ENCODE data around the gene ROR1.

The ROR1 gene

GRCh38 chr1:63748046-63748580 is 25.7 kb upstream of the ROR1 start:
- Mint-ChIP-seq H3K4me1 (peaks cover 2% of the 10 kb centered on the region), H3K9me3 (no peaks in the 10 kb centered on the region), H3K36me3 (ENCODE audit: low read depth) (no peaks in the 10 kb centered on the region), H3K27me3 (peaks cover 2% of the 10 kb centered on the region), H3K27ac (no peak overlapping the region), H3K4me3 (no peak overlapping the region)
- ATAC-seq, result no peak
- no peak for DNase-seq

DNA sequence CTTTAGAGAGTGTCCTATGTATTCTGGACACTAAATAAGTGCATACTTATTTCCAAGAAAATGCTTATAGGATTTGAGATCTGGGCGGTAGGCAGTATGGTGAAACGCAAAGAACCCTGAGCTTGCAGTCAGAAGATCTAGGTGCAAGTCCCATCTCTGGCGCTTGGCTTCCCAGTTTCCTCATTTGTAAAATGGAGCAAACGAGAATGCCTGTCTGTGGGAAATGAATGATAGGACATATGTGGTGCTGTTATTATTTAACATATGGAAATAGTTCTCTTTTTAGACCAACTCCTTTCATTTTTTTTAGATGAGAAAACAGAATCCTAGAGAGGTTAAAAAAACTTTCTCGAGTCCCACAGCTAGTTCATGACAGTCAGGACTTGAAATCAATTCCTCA is 25.2 kb upstream of the ROR1 start:
- ATAC-seq (no peak), DNase-seq (no peak)
- Mint-ChIP-seq H3K27me3 (peaks cover 2% of the 10 kb centered on the region), H3K27ac (no peak overlapping the region), H3K9me3 (no peaks in the 10 kb centered on the region), H3K4me3 (no peak overlapping the region), H3K36me3 (ENCODE audit: low read depth) (no peaks in the 10 kb centered on the region), H3K4me1 (peaks cover 2% of the 10 kb centered on the region)

DNA sequence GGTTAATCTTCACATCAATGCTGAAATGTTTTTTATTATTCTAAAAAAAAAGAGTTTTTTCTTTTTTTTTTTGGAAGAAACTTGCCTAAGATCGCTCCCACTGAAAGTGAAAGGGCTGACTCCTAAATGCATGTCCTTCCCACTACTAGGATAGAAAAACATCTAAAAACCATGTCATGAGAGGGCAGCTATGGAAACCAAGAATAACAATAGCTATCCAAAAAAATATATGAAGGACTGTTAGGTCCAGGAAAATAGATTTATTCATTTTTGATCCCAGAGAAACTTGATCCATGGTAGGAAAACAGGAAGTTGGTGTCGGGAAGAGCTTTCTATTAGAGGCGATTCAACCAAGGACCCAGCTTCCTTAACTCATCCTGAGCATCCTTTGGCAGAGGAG is 23.1 kb upstream of the ROR1 start:
- H3K4me3 Mint-ChIP-seq, result no peak overlapping the region
- no peak for DNase-seq
- ATAC-seq, result no peak
- no peaks in the 10 kb centered on the region for H3K9me3 Mint-ChIP-seq
- peaks cover 2% of the 10 kb centered on the region for H3K4me1 Mint-ChIP-seq
- H3K27me3 Mint-ChIP-seq, result peaks cover 2% of the 10 kb centered on the region
- no peak overlapping the region for H3K27ac Mint-ChIP-seq
- no peaks in the 10 kb centered on the region for H3K36me3 Mint-ChIP-seq (ENCODE audit: low read depth)

DNA sequence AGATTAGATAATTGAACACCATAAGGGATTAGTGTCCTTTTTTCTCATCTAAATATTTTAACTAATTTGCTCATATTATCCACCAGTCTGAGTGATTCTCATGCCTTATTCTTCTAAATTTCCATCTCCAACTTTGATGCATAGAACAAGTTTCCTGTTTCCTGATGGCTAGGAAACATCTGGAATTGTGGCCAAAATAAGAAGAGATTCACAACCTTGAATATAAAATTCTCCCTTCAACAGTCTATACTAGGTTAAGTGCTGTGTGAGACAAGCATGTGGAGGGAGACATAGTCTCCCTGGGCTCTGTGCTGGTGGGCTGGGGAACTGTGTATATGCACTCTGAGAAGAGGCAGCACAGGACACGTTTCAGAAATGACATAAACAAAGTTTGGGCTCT is 21.6 kb upstream of the ROR1 start:
- no peaks in the 10 kb centered on the region for H3K9me3 Mint-ChIP-seq
- no peak overlapping the region for H3K4me3 Mint-ChIP-seq
- no peak for ATAC-seq
- DNase-seq, result no peak
- H3K36me3 Mint-ChIP-seq (ENCODE audit: low read depth), result no peaks in the 10 kb centered on the region
- H3K27me3 Mint-ChIP-seq, result no peaks in the 10 kb centered on the region
- no peak overlapping the region for H3K27ac Mint-ChIP-seq
- H3K4me1 Mint-ChIP-seq, result no peaks in the 10 kb centered on the region

- DNase-seq (no peak), ATAC-seq (no peak)
- Mint-ChIP-seq H3K4me1 (no peaks in the 10 kb centered on the region), H3K36me3 (ENCODE audit: low read depth) (no peaks in the 10 kb centered on the region), H3K9me3 (no peaks in the 10 kb centered on the region), H3K27ac (no peak overlapping the region), H3K4me3 (no peak overlapping the region), H3K27me3 (peaks cover 2% of the 10 kb centered on the region)
Measured at GRCh38 chr1:63753591-63753990, 20.2 kb upstream of the ROR1 start.

- Mint-ChIP-seq H3K27me3 (peaks cover 2% of the 10 kb centered on the region), H3K9me3 (no peaks in the 10 kb centered on the region), H3K27ac (no peak overlapping the region), H3K4me3 (no peak overlapping the region), H3K4me1 (no peaks in the 10 kb centered on the region), H3K36me3 (ENCODE audit: low read depth) (no peaks in the 10 kb centered on the region)
- DNase-seq (no peak), ATAC-seq (no peak)
Measured at GRCh38 chr1:63756839-63757238, 17.0 kb upstream of the ROR1 start.

DNA sequence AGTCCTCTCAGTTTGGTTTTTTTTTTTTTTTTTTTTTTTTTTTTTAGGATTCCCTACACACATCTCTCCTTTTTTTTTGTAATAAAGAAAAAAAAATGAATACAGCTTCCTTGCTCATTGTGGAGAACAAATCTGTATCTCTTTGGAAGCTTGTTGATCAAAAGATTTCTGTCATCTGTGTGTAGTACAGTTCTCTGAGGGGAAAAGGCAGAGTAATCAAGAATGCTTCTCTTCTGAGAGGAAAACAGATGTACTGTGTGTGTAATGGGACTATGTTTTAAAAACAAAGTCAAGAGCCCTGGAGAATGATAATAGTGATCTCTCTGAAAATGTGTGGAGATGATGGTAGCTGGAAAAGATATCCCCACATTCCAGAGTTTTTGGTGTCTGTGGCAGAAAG is 16.5 kb upstream of the ROR1 start:
- H3K27me3 Mint-ChIP-seq, result peaks cover 2% of the 10 kb centered on the region
- DNase-seq (no peak), ATAC-seq (no peak)
- no peaks in the 10 kb centered on the region for H3K9me3 Mint-ChIP-seq
- H3K27ac Mint-ChIP-seq, result no peak overlapping the region
- no peak overlapping the region for H3K4me3 Mint-ChIP-seq
- no peaks in the 10 kb centered on the region for H3K4me1 Mint-ChIP-seq
- H3K36me3 Mint-ChIP-seq (ENCODE audit: low read depth), result no peaks in the 10 kb centered on the region

DNA sequence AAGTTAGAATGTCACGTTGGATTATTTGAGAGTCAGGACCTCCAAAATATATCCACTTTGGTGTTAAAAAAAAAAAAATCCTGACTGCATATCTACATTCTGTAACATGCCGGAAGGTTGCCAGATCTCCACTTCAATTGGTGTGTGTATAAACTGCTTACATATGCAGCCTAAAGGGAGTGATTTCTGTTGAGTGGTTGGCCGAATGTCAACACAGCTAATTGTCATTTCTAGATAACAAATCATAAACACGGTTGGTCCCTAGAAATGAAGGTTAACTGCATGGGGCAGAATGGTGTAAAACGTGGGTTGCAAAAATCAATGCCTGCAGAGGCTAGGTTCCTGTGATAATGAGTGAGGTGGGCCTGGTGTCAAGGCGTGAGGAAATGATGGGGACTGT is 15.0 kb upstream of the ROR1 start:
- DNase-seq (no peak), ATAC-seq (no peak)
- Mint-ChIP-seq H3K27me3 (peaks cover 2% of the 10 kb centered on the region), H3K36me3 (ENCODE audit: low read depth) (no peaks in the 10 kb centered on the region), H3K9me3 (no peaks in the 10 kb centered on the region), H3K4me1 (no peaks in the 10 kb centered on the region), H3K4me3 (no peak overlapping the region), H3K27ac (no peak overlapping the region)

DNA sequence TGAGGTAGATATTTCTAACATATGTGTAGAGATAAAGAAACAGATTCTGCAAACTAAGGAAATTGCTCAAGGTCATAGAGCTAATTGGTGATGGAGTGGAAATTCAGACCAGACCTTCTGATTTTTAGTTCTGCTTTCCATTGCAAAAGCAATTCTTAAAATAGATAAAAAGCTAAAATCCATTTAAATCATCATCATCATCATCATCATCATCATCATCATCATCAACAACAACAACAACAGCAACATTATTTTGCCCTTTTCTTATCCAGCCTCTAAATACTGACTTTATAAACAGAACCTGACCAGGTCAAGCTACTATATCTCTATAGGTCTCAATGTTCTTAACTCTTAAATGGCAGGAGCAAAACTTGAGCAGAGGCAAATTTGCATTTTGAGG is 14.0 kb upstream of the ROR1 start:
- no peaks in the 10 kb centered on the region for H3K36me3 Mint-ChIP-seq (ENCODE audit: low read depth)

GRCh38 chr1:63770381-63770780 is 3.4 kb upstream of the ROR1 start:
- H3K27ac Mint-ChIP-seq, result no peak overlapping the region
- DNase-seq (no peak), ATAC-seq (no peak)
- peaks cover 32% of the 10 kb centered on the region for H3K27me3 Mint-ChIP-seq
- peaks cover 11% of the 10 kb centered on the region for H3K4me1 Mint-ChIP-seq
- H3K9me3 Mint-ChIP-seq, result no peaks in the 10 kb centered on the region
- no peaks in the 10 kb centered on the region for H3K36me3 Mint-ChIP-seq (ENCODE audit: low read depth)
- H3K4me3 Mint-ChIP-seq, result no peak overlapping the region

More for the DNA sequence above, 14.0 kb upstream of the ROR1 start:
- no peak for ATAC-seq
- no peak for DNase-seq
- H3K4me3 Mint-ChIP-seq, result no peak overlapping the region
- H3K27me3 Mint-ChIP-seq, result peaks cover 4% of the 10 kb centered on the region
- no peak overlapping the region for H3K27ac Mint-ChIP-seq
- no peaks in the 10 kb centered on the region for H3K9me3 Mint-ChIP-seq
- no peaks in the 10 kb centered on the region for H3K4me1 Mint-ChIP-seq

- H3K9me3 Mint-ChIP-seq, result no peaks in the 10 kb centered on the region
- H3K4me1 Mint-ChIP-seq, result peaks cover 11% of the 10 kb centered on the region
- no peak for DNase-seq
- peaks cover 45% of the 10 kb centered on the region for H3K27me3 Mint-ChIP-seq
- no peaks in the 10 kb centered on the region for H3K36me3 Mint-ChIP-seq (ENCODE audit: low read depth)
- no peak for ATAC-seq
- H3K27ac Mint-ChIP-seq, result no peak overlapping the region
- no peak overlapping the region for H3K4me3 Mint-ChIP-seq
Measured at GRCh38 chr1:63772201-63772600, 1.6 kb upstream of the ROR1 start.

GRCh38 chr1:63772876-63773275 is 941 bp upstream of the ROR1 start:
- no peak for ATAC-seq
- DNase-seq, result no peak
- Mint-ChIP-seq H3K4me1 (peaks cover 11% of the 10 kb centered on the region), H3K36me3 (ENCODE audit: low read depth) (no peaks in the 10 kb centered on the region), H3K9me3 (no peaks in the 10 kb centered on the region), H3K27me3 (peaks cover 46% of the 10 kb centered on the region), H3K4me3 (peak overlapping the region; percentile 78), H3K27ac (no peak overlapping the region)

DNA sequence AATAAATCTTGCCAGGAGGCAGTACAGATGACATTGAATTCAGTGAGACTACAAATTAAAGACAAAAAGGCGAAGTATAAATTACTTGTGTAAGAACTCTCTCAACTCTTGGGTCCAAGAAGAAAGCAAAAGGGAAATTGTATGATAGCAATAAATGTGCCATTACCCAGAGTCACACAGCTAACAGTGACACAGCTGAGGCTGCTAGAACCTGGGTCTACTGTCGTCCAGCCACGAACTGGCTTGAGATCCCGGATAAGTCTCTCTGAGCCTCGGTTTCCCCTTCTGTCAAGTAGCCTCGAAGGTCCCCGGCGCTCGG is 362 bp upstream of the ROR1 start:
- H3K4me3 Mint-ChIP-seq, result peak overlapping the region; percentile 78
- H3K27ac Mint-ChIP-seq, result no peak overlapping the region
- ATAC-seq (peak; percentile 27), DNase-seq (no peak)
- H3K27me3 Mint-ChIP-seq, result peaks cover 47% of the 10 kb centered on the region
- no peaks in the 10 kb centered on the region for H3K9me3 Mint-ChIP-seq
- H3K4me1 Mint-ChIP-seq, result peaks cover 11% of the 10 kb centered on the region
- no peaks in the 10 kb centered on the region for H3K36me3 Mint-ChIP-seq (ENCODE audit: low read depth)

DNA sequence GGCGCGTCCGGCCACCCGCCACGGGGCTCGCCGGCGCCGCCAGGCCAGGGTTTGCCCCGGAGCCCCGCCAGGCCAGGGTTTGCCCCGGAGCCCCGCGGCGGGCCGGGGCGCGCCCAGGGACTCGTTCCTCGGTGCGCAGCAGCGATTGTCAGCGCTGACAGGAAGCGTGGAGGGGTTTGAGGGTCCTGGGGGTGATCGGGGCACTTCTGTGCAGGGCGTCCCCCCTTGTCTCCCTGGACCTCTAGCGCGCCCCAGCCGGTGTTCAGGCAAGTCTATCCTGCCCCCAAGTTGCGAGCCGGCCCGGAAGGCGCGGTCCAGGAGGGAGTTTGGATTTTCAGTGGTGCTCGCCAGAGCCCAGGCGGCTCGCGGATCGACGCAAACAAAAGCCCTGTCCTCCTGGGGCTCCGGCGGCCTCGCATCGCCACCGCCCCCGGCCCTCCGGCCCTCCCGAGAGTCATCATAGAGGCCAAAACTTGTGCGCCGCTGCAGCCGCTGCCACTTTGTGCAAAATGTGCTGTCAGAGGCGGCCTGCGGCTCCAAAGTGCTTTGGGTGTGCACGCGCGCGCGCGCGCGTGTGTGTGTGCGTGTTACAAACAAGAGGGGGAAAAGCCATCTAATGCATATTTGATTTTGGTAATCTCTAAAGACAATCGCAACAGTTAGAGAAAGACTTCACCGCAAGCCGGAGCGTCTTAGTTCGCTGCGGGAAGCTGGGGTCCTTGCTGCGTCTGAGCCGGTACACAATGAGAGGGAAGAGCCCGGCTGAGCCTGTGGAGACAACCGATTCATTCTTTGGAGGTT is 1.0 kb downstream of the ROR1 start:
- no peaks in the 10 kb centered on the region for H3K36me3 Mint-ChIP-seq (ENCODE audit: low read depth)
- H3K4me1 Mint-ChIP-seq, result peaks cover 11% of the 10 kb centered on the region
- DNase-seq (peak; percentile 5), ATAC-seq (no peak)
- H3K4me3 Mint-ChIP-seq, result peak overlapping the region; percentile 70
- H3K27ac Mint-ChIP-seq, result no peak overlapping the region
- H3K27me3 Mint-ChIP-seq, result peaks cover 54% of the 10 kb centered on the region
- no peaks in the 10 kb centered on the region for H3K9me3 Mint-ChIP-seq

- Mint-ChIP-seq H3K4me1 (peaks cover 11% of the 10 kb centered on the region), H3K27ac (no peak overlapping the region), H3K4me3 (peak overlapping the region; percentile 70), H3K36me3 (ENCODE audit: low read depth) (no peaks in the 10 kb centered on the region), H3K9me3 (no peaks in the 10 kb centered on the region), H3K27me3 (peaks cover 55% of the 10 kb centered on the region)
- ATAC-seq (no peak), DNase-seq (no peak)
Measured at GRCh38 chr1:63775418-63776127, 1.8 kb downstream of the ROR1 start.
